ENCODE measurements around the gene RNF10. TPM values are rescaled to one million over a fixed set of nuclear protein-coding genes. Genes with fewer than 3 reads are reported as not detected.

RNF10 gene
- total and polyA plus RNA-seq, 2 experiments from 2014 or later: 113 to 149 TPM

GRCh38 chr12:120573560-120573959 is 39.4 kb downstream of the RNF10 start:
- Histone ChIP-seq H3K9me2 (ENCODE audit: insufficient read depth) (no peaks in the 10 kb centered on the region), H3K4me1 (ENCODE audit: insufficient read depth) (no peaks in the 10 kb centered on the region), H3K36me3 (ENCODE audit: insufficient read depth) (peaks cover 75% of the 10 kb centered on the region), H3K4me3 (no peak overlapping the region), H2AFZ (no peak overlapping the region), H3K27me3 (ENCODE audit: insufficient read depth) (no peaks in the 10 kb centered on the region), H3F3A (replicated peaks; ENCODE audit: low read depth) (peaks cover 25% of the 10 kb centered on the region; the same call in 1 of the 2 replicates), H3K4me2 (no peak overlapping the region), H3K79me2 (replicated peaks; ENCODE audit: insufficient read depth) (no peaks in the 10 kb centered on the region; the same call in 1 of the 2 replicates), H3K27ac (ENCODE audit: low read depth) (no peak overlapping the region), H4K20me1 (replicated peaks; ENCODE audit: insufficient read depth) (peaks cover 17% of the 10 kb centered on the region)
- Mint-ChIP-seq H3K4me3 (no peak overlapping the region), H3K4me1 (no peaks in the 10 kb centered on the region), H3K27ac (no peak overlapping the region), H3K9me3 (no peaks in the 10 kb centered on the region), H3K27me3 (ENCODE audit: insufficient read depth, low read depth, poor library complexity) (peaks cover 1% of the 10 kb centered on the region), H3K36me3 (ENCODE audit: low read depth) (peaks cover 94% of the 10 kb centered on the region)
- DNase-seq (ENCODE audit: low spot score) (no peak), ATAC-seq (no peak)
- TF ChIP-seq REST (IDR thresholded peaks at IDR 0.05; ENCODE audit: unreplicated experiment) (no peak), POLR2AphosphoS5 (IDR thresholded peaks at IDR 0.05; ENCODE audit: low read depth) (no peak), NANOG (IDR thresholded peaks at IDR 0.05; ENCODE audit: borderline replicate concordance) (no peak), STAT1 (IDR thresholded peaks at IDR 0.05; ENCODE audit: unreplicated experiment) (no peak), ZNF331 (CRISPR knock-in tag; IDR thresholded peaks at IDR 0.05; ENCODE audit: low read depth) (no peak), ZNF114 (CRISPR knock-in tag; IDR thresholded peaks at IDR 0.05) (no peak), EZH2phosphoT487 (IDR thresholded peaks at IDR 0.05; ENCODE audit: unreplicated experiment) (no peak), ZNF462 (CRISPR knock-in tag; IDR thresholded peaks at IDR 0.05) (no peak), CREB1 (CRISPR knock-in tag; IDR thresholded peaks at IDR 0.05; ENCODE audit: low read depth) (no peak), EZH2 (IDR thresholded peaks at IDR 0.05; ENCODE audit: low read depth, unreplicated experiment) (no peak), JUNB (IDR thresholded peaks at IDR 0.05; ENCODE audit: unreplicated experiment) (no peak), CTCF (conservative IDR thresholded peaks at IDR 0.05; ENCODE audit: low read depth in 2 of 2) (no peak), ETS1 (IDR thresholded peaks at IDR 0.05) (no peak)
